SK-N-SH treated with all-trans-retinoic acid at 6 μM for 48 hours (cell line): Measurements from ENCODE around the gene APCDD1L.

ENCODE experiments used
- ATAC-seq: fragments of 200-7000 bp; cut with Tn5 transposase; 3 replicates; pipeline ENCODE4 v1.9.1; 2020; ENCODE audit warnings: mild to moderate bottlenecking, moderate library complexity
- ARNTL ChIP-seq: fragments of 450-650 bp; formaldehyde crosslinking; IDR thresholded peaks from 2 replicates; pipeline ENCODE4 v1.5.0; 2020; ENCODE audit warnings: low read depth, mild to moderate bottlenecking, moderate library complexity, borderline replicate concordance
- BACH2 ChIP-seq: fragments of 250-450 bp; sonication (Bioruptor Pico); IDR thresholded peaks from 2 replicates; pipeline ENCODE4 v1.9.0; 2021; ENCODE audit warnings: mild to moderate bottlenecking, borderline replicate concordance
- CREB5 ChIP-seq: fragments of 250-450 bp; sonication (Bioruptor Pico); IDR thresholded peaks from 2 replicates; pipeline ENCODE4 v1.5.1; 2020; ENCODE audit warnings: low read depth, mild to moderate bottlenecking, moderate library complexity
- CSRNP3 ChIP-seq: fragments of 250-450 bp; sonication (Bioruptor Pico); IDR thresholded peaks from 2 replicates; pipeline ENCODE4 v1.5.1; 2021; ENCODE audit warnings: mild to moderate bottlenecking, moderate library complexity
- ESRRG ChIP-seq: fragments of 250-450 bp; sonication (Bioruptor Pico); IDR thresholded peaks from 2 replicates; pipeline ENCODE4 v1.6.1; 2021; ENCODE audit warnings: mild to moderate bottlenecking
- GLIS3 ChIP-seq: fragments of 250-450 bp; sonication (Bioruptor Pico); IDR thresholded peaks from 2 replicates; pipeline ENCODE4 v1.5.0; 2020; ENCODE audit warnings: mild to moderate bottlenecking, moderate library complexity
- ISL1 ChIP-seq: fragments of 250-450 bp; sonication (Bioruptor Pico); IDR thresholded peaks from 2 replicates; pipeline ENCODE4 v2.1.2; 2022; ENCODE audit warnings: mild to moderate bottlenecking, moderate library complexity
- OSR1 ChIP-seq: fragments of 250-450 bp; sonication (Bioruptor Pico); IDR thresholded peaks from 2 replicates; pipeline ENCODE4 v1.8.0; 2022; ENCODE audit warnings: moderate library complexity, mild to moderate bottlenecking, inconsistent platforms
- PATZ1 ChIP-seq: fragments of 250-450 bp; sonication (Bioruptor Pico); IDR thresholded peaks from 2 replicates; pipeline ENCODE4 v1.8.0; 2020; ENCODE audit warnings: mild to moderate bottlenecking, moderate library complexity, borderline replicate concordance
- POU6F1 ChIP-seq: fragments of 250-450 bp; sonication (Bioruptor Pico); IDR thresholded peaks from 2 replicates; pipeline ENCODE4 v1.8.0; 2021; ENCODE audit warnings: low read depth, mild to moderate bottlenecking, moderate library complexity, borderline replicate concordance
- PPARA ChIP-seq: fragments of 250-450 bp; sonication (Bioruptor Pico); IDR thresholded peaks from 2 replicates; pipeline ENCODE4 v1.5.0; 2020; ENCODE audit warnings: mild to moderate bottlenecking, borderline replicate concordance
- TCF4 ChIP-seq: fragments of 250-450 bp; sonication (Bioruptor Pico); IDR thresholded peaks from 2 replicates; pipeline ENCODE4 v1.8.0; 2021; ENCODE audit warnings: mild to moderate bottlenecking, moderate library complexity, borderline replicate concordance
- TOX ChIP-seq: fragments of 250-450 bp; sonication (Bioruptor Pico); IDR thresholded peaks from 2 replicates; pipeline ENCODE4 v1.8.0; 2021; ENCODE audit warnings: mild to moderate bottlenecking, moderate library complexity, borderline replicate concordance
- TSHZ2 ChIP-seq: fragments of 250-450 bp; sonication (Bioruptor Pico); IDR thresholded peaks from 2 replicates; pipeline ENCODE4 v1.5.0; 2020; ENCODE audit warnings: mild to moderate bottlenecking, moderate library complexity
- ZC3H10 ChIP-seq: fragments of 250-450 bp; sonication (Bioruptor Pico); IDR thresholded peaks from 2 replicates; pipeline ENCODE4 v1.5.1; 2021; ENCODE audit warnings: mild to moderate bottlenecking, moderate library complexity
- ZFP3 ChIP-seq: fragments of 250-450 bp; sonication (Bioruptor Pico); IDR thresholded peaks from 2 replicates; pipeline ENCODE4 v1.5.0; 2020; ENCODE audit warnings: mild to moderate bottlenecking, moderate library complexity
- ZFP30 ChIP-seq: fragments of 450-650 bp; formaldehyde crosslinking; IDR thresholded peaks from 2 replicates; pipeline ENCODE4 v1.5.0; 2022; ENCODE audit warnings: mild to moderate bottlenecking, moderate library complexity
- ZNF565 ChIP-seq: fragments of 450-650 bp; formaldehyde crosslinking; conservative IDR thresholded peaks from 2 replicates; pipeline ENCODE4 v1.5.0; 2020; ENCODE audit warnings: low read depth, mild to moderate bottlenecking, moderate library complexity
- ZNF70 ChIP-seq: fragments of 450-650 bp; formaldehyde crosslinking; IDR thresholded peaks from 2 replicates; pipeline ENCODE4 v1.5.0; 2020; ENCODE audit warnings: mild to moderate bottlenecking, moderate library complexity

APCDD1L gene

GRCh38 chr20:58440021-58440767 lies 75.0 kb downstream of the APCDD1L start (continued):
- no peak for TF ChIP-seq TSHZ2 (CRISPR knock-in tag)
- TF ChIP-seq ZFP3 = no peak
- no peak for TF ChIP-seq GLIS3 (CRISPR knock-in tag)
- no peak for TF ChIP-seq POU6F1 (CRISPR knock-in tag)
- no peak for TF ChIP-seq ZFP30
- no peak for TF ChIP-seq ARNTL
- no peak for TF ChIP-seq ESRRG
- no peak for TF ChIP-seq TCF4 (CRISPR knock-in tag)
- TF ChIP-seq OSR1 = no peak

GRCh38 chr20:58438970-58439808 lies 76.0 kb downstream of the APCDD1L start:
- TF ChIP-seq PPARA (CRISPR knock-in tag) (no peak), ZFP3 (no peak), TOX (CRISPR knock-in tag) (no peak), POU6F1 (CRISPR knock-in tag) (no peak), CREB5 (CRISPR knock-in tag) (no peak), ZC3H10 (CRISPR knock-in tag) (no peak), ZNF70 (CRISPR knock-in tag) (no peak), CSRNP3 (CRISPR knock-in tag) (no peak), TSHZ2 (CRISPR knock-in tag) (no peak), BACH2 (no peak), ISL1 (CRISPR knock-in tag) (no peak), ZFP30 (no peak), PATZ1 (CRISPR knock-in tag) (no peak), TCF4 (CRISPR knock-in tag) (no peak), ZNF565 (CRISPR knock-in tag) (no peak)
- ATAC-seq = no peak
